ENCODE data around the gene PRUNE2. TPM values are rescaled to one million over a fixed set of nuclear protein-coding genes. Genes with fewer than 3 reads are reported as not detected.

Gene PRUNE2
- total and polyA plus RNA-seq, 12 donors: 0.87 to 5.7 (median 1.6) TPM

DNA sequence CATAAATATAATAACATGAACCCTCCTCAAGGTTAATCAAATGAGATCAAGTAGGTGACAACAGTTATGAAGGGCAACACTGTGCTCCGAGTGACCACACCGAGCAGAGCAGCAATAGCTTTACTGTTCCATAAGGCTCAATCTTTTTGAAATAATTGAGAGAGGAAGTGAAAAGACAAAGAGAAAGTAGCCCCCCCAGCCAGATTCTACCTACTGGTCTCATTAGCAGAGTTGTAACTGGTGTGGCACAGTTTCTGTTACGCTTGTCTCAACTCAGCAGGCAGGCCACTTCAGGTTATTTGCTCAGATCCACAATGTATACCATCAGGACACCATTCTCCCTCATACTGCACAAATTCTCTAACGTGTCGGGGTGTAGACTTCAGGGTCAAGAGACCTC is 14.0 kb downstream of the PRUNE2 start:
- peaks cover 0 to 3% (median 0%) of the 10 kb centered on the region in 11 donors for H3K9me3 ChIP-seq
- WGBS, 2 donors: 69 to 70% methylated on average over 5 of the region's 5 CpGs
- no peaks in the 10 kb centered on the region for H3K36me3 ChIP-seq
- intact Hi-C loops (cut with DNase I): loop anchor here in 1 of 10 donors (10.0 kb wide), 1 partner anchor 47 kb away; no protein-coding TSS in a partner anchor
- no peak overlapping the region for H3K27ac ChIP-seq
- H3K27me3 ChIP-seq: peaks cover 0 to 4% (median 0%) of the 10 kb centered on the region in 7 donors
- DNase-seq (no peak), ATAC-seq (no peak)
- TF ChIP-seq, protein P1, sequence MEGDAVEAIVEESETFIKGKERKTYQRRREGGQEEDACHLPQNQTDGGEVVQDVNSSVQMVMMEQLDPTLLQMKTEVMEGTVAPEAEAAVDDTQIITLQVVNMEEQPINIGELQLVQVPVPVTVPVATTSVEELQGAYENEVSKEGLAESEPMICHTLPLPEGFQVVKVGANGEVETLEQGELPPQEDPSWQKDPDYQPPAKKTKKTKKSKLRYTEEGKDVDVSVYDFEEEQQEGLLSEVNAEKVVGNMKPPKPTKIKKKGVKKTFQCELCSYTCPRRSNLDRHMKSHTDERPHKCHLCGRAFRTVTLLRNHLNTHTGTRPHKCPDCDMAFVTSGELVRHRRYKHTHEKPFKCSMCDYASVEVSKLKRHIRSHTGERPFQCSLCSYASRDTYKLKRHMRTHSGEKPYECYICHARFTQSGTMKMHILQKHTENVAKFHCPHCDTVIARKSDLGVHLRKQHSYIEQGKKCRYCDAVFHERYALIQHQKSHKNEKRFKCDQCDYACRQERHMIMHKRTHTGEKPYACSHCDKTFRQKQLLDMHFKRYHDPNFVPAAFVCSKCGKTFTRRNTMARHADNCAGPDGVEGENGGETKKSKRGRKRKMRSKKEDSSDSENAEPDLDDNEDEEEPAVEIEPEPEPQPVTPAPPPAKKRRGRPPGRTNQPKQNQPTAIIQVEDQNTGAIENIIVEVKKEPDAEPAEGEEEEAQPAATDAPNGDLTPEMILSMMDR (IDR thresholded peaks at IDR 0.05): no peak
- no peaks in the 10 kb centered on the region for H3K4me1 ChIP-seq
- H3K4me3 ChIP-seq: no peak overlapping the region

DNA sequence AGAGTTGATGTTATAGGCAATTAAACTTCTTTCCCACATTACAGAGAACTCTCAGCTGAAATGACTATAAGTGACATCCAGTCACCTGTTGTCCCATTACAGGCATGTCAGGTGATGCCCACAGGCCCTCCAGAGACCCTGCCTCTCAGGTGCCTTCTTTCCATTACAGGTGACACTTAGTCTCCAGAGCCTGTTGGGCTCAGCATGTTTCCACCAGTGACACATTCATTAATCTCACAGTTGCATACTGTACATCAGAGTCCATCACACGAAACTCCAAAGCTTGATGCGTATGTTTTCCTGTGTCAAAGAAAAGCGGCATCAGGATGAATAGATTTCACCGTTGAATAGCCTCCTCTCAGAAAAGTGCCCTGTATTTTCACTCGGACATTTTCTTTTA is 14.6 kb downstream of the PRUNE2 start:
- no peak for DNase-seq
- Histone ChIP-seq H3K27me3 (peaks cover 0 to 4% (median 0%) of the 10 kb centered on the region in 7 donors), H3K36me3 (no peaks in the 10 kb centered on the region), H3K4me3 (no peak overlapping the region), H3K27ac (no peak overlapping the region), H3K4me1 (no peaks in the 10 kb centered on the region), H3K9me3 (peaks cover 0 to 3% (median 0%) of the 10 kb centered on the region in 11 donors)
- TF ChIP-seq, protein P1 (IDR thresholded peaks at IDR 0.05): no peak
- 77 to 90% methylated on average over 5 of the region's 5 CpGs for WGBS, 2 donors
- ATAC-seq: no peak
- intact Hi-C loops (cut with DNase I): loop anchor here in 1 of 10 donors (10.0 kb wide), 1 partner anchor 46 kb away; no protein-coding TSS in a partner anchor

DNA sequence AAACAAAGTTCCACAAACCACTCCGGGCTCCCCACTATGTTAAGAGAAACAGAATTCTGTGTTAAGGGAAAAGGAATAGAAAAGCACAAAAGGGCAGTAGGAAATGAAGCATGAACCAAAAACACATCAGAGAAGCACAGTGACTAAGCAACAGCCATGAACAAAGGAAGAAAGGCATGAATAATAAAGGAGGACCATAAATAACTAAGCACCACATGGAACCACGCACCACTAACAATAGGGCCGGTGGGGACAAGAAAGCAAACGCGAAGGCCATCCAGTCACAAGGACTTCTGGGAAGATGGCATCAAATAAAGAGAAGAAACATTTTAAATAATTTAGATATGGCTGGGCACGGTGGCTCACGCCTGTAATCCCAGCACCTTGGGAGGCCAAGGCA is 18.0 kb downstream of the PRUNE2 start:
- TF ChIP-seq, protein P1 (IDR thresholded peaks at IDR 0.05): no peak
- no peak overlapping the region for H3K4me3 ChIP-seq
- no peaks in the 10 kb centered on the region for H3K4me1 ChIP-seq
- no peak for ATAC-seq
- no peaks in the 10 kb centered on the region for H3K36me3 ChIP-seq
- DNase-seq: no peak
- H3K9me3 ChIP-seq: no peaks in the 10 kb centered on the region
- H3K27me3 ChIP-seq: peaks cover 0 to 3% (median 0%) of the 10 kb centered on the region in 7 donors
- WGBS, 2 donors: 86 to 92% methylated on average over 7 of the region's 7 CpGs
- intact Hi-C loops (cut with DNase I): no loop called here
- no peak overlapping the region for H3K27ac ChIP-seq

DNA sequence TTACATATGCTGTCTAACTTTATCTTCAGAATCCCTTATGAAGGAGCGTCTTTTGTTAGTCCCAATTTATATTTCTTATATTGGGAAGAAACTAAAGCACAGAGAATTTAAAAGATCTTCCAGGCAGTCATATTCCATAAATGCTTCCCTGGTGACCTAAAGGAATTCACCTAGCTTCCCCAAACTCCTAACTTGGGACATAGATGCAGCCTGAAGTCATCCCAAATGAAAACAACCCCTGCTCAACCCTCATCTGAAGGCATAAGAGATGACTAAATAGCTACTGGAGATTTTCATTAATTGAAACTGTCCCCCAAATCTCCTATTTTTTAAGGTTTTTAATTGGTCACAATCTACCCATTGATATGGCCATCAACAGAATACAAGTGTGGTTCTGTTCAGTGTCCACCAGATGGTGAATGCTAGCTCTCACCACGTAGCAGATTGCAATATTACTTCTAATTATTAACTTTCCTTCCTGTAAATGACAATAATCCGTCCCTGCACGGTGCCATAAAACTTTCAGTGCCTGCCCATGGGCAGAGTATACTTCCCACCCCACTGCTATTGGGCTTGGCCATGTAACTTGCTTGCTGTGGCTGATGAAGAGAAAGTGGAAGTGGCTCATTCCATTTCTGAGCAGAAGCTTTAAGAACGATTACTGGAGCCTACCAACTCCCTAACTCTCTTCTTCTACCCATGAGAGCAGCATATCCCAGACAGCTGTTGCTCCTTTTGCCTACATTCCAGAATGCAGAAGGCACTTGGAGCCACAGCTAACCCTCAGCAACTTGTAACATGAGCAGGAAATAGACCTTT is 18.7 kb downstream of the PRUNE2 start:
- ATAC-seq (no peak), DNase-seq (no peak)
- no peak overlapping the region for H3K4me3 ChIP-seq
- H3K9me3 ChIP-seq: no peaks in the 10 kb centered on the region
- no peaks in the 10 kb centered on the region for H3K36me3 ChIP-seq
- intact Hi-C loops (cut with DNase I): no loop called here
- peaks cover 0 to 3% (median 0%) of the 10 kb centered on the region in 7 donors for H3K27me3 ChIP-seq
- no peak overlapping the region for H3K27ac ChIP-seq
- 61 to 69% methylated on average over 5 of the region's 5 CpGs for WGBS, 2 donors
- H3K4me1 ChIP-seq: no peaks in the 10 kb centered on the region
- TF ChIP-seq, protein P1 (IDR thresholded peaks at IDR 0.05): no peak

All from heart right ventricle (tissue), 16 donors.